ENCODE data around the gene CBX1.

The CBX1 gene

GRCh38 chr17:48122665-48123045 is 21.4 kb upstream of the CBX1 start:
- no peak for TF ChIP-seq CTCF (IDR thresholded peaks at IDR 0.05; ENCODE audit: extremely low read depth, missing control alignments)
- DNase-seq (ENCODE audit: low spot score): no peak

- TF ChIP-seq CTCF (IDR thresholded peaks at IDR 0.05; ENCODE audit: extremely low read depth, missing control alignments): no peak
- DNase-seq (ENCODE audit: low spot score): no peak
These were observed 20.8 kb upstream of the CBX1 start for GRCh38 chr17:48121923-48122664.

- peak; percentile 58 for DNase-seq (ENCODE audit: low spot score)
- TF ChIP-seq CTCF (IDR thresholded peaks at IDR 0.05; ENCODE audit: extremely low read depth, missing control alignments): no peak
These were observed 12.0 kb upstream of the CBX1 start for GRCh38 chr17:48113201-48113676.

GRCh38 chr17:48111937-48112241 is 10.6 kb upstream of the CBX1 start:
- DNase-seq (ENCODE audit: low spot score): no peak
- TF ChIP-seq CTCF (IDR thresholded peaks at IDR 0.05; ENCODE audit: extremely low read depth, missing control alignments): no peak

GRCh38 chr17:48110761-48111160 is 9.5 kb upstream of the CBX1 start:
- DNase-seq (ENCODE audit: low spot score): no peak
- TF ChIP-seq CTCF (IDR thresholded peaks at IDR 0.05; ENCODE audit: extremely low read depth, missing control alignments): no peak

GRCh38 chr17:48107137-48108055 is 6.1 kb upstream of the CBX1 start, which contains the start of gene SNX11:
Gene SNX11, plus strand, starts transcription at chr17:48107766. Its CDS starts 4,278 bp downstream, at chr17:48112044.
- TF ChIP-seq CTCF (IDR thresholded peaks at IDR 0.05; ENCODE audit: extremely low read depth, missing control alignments): peak; percentile 9
- peak; percentile 82 for DNase-seq (ENCODE audit: low spot score)

GRCh38 chr17:48106802-48107136 is 5.5 kb upstream of the CBX1 start:
- DNase-seq (ENCODE audit: low spot score): no peak
- TF ChIP-seq CTCF (IDR thresholded peaks at IDR 0.05; ENCODE audit: extremely low read depth, missing control alignments): no peak
